ENCODE results near the gene LCE1F.
A peak's percentile ranks its signal among the peaks of the same experiment; 100 is the strongest.

Gene LCE1F, protein sequence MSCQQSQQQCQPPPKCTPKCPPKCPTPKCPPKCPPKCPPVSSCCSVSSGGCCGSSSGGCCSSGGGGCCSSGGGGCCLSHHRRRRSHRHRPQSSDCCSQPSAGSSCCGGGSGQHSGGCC

DNA sequence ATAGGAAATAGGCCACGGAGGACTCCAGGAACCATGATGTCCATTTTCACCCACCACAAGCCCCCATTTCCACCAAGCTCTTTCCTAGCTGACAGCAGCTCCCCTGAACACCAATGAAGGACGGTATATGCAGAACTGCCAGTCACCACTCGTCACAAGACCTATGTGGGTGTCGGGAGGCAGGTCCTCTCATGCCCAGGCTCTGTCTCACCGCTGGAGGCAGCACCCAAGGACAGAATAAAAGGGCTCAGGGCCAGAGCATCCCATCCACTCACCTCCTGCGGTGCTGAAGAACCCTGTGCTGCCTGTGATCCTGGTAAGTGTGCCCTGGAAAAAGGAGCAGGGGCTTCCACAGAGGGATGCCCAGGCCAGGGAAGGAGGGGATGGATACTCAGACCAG is at the start of gene LCE1F:
TSS of gene LCE1F (plus strand) at position 266 of the 400 bp plus-strand sequence. CDS start 1,232 bp downstream, outside the sequence.
- DNase-seq (ENCODE audit: low read depth): no peak

DNA sequence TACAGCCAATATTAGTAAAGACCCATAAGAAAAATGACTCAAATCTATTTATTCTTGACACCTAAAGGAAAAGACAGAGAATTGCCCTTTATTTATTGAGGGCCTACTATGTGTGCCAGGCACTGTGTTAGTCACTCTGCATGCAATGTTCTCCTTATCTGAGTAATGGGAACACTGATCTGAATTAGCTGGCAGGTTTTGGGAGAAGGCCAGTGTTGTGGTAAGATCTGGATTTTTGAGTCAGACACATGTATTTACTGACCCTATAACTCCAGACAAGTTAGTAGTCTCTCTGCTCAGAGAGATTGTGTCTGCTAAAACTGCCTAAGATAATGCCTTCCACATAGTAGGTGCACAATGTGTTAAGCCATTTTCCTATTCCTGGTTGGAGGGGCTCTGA is 49.7 kb upstream of the LCE1F start:
- no peak for DNase-seq (ENCODE audit: low read depth)

DNA sequence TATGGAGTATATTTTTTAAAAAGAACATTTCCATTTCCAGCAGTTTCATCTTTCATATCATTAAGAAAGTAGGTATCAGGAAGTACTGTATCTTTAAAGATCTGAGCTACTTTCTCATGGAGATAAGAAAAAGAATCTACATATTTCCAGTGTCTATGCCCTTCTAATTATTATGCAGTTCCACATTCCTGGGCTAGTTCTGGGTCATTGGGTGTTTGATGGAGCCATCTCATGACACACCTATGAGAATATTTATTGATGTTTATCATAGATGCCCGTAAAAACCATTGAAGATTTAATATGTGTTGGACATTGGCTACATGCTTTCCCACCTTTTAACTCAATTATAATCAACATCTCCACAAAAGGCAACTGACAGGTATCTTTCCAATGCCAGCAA is 46.0 kb upstream of the LCE1F start:
- no peak for DNase-seq (ENCODE audit: low read depth)

DNA sequence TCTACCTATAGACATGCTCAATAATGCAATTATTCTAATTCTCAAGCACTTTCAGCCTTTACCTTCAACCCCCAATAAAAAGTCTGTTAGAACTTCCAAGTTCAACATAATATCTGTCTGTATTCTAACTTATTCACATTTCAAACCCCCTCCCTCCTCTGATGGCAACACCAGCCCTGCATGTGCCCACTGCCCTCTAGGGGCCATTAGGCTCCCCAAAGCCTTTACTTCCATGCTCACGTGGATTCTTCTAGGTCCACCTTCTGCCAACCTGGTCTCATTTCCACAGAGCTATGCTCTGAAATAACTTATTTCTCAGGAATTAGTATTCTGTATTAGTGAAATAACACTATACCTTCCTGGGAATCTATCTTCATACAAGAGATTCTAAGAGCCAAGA is 39.3 kb upstream of the LCE1F start:
- no peak for DNase-seq (ENCODE audit: low read depth)

DNA sequence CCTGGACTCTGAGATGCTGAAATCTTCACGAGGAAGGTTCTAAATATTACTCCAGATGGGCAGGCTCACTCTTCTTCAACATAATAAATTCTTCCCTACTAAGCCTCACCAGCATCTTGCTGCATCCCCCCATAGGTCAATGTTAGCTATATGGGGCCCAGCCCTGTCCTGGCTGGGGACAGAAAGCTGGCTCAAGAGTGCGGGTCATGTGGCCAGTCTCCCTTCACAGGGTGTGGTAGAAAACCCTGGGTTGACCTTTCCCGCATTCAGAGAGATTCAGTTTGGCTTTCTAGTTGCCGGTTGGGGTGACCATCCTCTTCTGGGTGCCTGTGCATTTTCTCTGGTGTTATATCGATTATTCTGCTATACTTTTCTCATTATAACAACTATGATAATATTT is 36.9 kb upstream of the LCE1F start:
- no peak for DNase-seq (ENCODE audit: low read depth)

DNA sequence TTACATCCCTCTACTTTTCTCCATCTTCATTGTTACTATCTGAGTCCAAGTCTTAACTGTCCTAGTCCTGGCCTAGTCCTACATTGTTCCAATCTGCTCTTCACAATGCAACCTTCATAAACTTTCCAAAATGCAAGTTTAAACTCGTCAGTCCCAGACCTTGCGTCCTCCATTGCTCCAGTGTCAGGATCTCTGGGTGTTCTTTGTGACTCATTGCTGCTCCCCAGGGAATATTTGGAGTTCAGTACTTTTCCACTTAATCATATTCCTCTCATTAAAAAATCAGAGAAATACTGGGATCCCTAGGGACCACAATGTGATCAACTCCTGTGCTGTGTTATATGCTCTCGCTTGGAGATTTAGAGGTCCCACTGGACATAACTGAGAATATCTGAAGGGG is 35.1 kb upstream of the LCE1F start:
- no peak for DNase-seq (ENCODE audit: low read depth)

DNA sequence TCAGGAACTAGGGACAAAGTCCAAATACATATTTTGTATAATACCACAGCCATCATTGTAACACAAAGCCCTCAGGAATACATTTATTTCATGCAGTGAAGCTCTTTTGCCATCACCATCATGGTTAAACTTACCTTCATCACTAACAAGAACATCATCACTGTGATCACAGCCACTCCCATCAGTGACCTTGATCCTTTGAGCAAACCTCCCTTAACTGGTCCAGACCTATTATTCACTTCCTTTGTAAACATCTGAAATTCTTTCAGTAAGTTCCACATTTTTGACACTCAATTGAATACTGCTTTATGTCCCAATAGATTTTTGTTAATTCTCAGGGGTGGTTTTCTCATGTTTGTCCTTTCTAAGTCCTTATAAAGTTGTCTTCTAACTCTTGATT is 33.3 kb upstream of the LCE1F start:
- DNase-seq (ENCODE audit: low read depth): no peak

DNA sequence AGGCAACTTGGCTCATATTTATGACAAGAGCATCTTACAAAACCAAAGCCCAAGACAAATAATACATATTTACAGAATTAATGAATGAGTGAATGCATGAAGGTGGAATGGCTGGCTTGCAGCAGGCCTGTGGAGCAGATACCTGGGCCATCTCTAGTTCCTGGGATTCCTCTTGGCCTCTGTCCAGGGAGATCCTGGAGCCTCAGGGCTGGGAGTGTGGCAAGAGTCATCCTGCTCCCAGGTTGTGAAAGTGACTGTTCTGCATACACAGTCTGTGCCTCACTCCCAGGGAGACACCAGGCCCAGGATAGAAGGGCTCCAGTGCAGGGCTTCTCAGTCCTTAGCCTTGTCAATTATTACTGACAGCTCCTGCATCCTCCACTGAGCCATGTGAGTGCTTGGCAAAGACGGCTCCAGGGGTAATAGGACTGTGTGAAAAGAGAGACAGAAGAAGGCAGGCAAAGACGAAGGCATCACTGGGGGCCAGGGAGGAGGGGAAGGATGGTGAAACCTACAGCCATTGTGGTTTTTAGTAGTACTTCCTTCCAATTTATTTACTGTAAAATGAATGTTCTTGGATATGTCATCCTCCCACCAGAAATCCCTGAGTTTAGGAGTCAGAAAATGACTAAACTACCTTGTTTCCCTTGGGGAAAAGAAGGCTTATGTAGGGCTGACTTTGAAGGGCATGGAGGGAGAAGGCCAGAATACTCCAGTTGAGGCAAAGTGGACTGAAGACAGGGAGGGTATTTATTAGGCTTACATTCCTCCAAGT is 31.4 kb upstream of the LCE1F start:
- DNase-seq (ENCODE audit: low read depth): no peak

DNA sequence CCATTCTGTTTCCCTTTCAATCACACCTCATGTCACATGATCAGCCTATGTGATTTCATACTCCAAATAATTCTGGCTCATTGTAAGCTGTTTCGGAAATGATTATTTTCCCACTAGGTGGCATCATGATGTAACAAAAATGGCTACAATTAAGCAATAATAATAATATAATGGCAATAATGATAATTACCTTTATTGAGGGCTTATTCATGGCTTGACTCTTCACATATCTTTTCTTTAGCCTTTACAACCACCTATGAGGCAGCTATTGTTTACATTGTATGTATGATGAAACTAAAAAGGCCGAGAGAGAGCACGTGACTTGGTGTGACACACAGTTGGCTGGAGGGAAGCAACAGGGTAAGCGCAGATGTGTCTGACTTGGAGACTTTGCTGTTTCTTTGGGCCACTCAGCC is 29.6 kb upstream of the LCE1F start:
- peak; percentile 12 for DNase-seq (ENCODE audit: low read depth)

DNA sequence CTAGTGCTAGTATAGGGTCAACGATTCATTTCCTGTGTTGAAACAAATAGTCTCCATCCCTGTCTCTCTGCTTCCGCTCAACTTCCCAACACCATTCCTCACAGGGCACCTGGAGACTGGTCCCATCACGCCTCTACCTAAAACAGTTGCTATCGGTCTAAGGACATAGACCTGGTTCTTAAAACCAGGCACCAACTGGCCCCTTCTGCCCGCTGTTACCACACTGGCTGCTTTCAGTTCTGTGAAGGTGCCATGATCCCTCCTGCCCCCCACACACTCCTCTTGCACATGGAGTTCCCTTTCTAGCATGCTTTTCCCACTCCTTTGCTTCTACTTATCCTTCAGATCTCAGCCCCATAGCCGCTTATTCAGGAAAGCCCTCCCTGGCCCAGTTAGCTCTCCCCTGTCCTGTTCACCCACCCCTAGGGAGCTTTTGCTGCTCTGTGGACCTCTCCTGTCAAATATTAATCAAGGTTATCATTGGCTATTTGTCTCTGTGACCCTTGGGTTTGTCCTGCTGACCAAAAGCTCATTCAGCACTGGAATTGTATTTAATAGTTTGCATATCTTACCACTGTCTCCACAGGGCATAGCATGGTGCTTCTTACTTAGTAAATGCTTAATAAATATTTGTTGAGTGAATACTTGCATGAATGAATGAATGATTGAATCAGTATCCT is 29.0 kb upstream of the LCE1F start:
- no peak for DNase-seq (ENCODE audit: low read depth)

DNA sequence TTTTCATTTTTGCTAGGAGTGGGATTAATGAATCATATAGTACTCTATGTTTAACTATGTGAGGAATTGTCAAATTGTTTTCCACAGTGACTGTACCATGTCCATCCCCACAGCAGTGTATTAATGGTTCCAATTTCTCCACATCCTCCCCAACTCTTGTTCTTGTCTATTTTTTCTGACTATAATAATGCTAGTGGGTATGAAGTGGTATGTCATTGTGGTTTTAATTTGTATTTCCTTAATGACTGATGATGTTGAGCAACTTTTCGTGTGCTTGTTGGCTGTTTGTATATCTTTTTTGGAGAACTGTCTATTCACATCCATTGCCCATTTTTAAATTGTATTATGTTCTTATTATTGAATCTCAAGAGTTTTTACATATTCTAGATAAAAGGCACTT is 27.1 kb upstream of the LCE1F start:
- DNase-seq (ENCODE audit: low read depth): no peak

DNA sequence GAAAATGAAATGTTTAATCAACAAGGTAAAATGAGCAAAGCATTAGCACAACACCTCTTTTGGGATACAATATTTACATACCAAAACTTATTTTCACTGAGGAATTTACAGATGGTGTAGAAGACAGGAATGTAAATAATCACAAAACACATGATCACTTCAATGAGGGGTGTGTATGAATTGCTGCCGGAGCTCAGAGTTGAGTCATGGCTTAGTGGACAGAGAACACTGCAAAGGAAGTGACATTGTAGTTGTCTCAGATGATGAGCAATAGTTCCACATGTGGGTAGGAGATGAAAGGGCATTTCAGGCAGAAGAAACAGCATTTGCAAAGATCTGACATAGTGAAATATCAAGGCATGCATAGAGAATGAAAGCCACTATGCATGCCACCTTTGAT is 22.7 kb upstream of the LCE1F start:
- peak; percentile 56 for DNase-seq (ENCODE audit: low read depth)

DNA sequence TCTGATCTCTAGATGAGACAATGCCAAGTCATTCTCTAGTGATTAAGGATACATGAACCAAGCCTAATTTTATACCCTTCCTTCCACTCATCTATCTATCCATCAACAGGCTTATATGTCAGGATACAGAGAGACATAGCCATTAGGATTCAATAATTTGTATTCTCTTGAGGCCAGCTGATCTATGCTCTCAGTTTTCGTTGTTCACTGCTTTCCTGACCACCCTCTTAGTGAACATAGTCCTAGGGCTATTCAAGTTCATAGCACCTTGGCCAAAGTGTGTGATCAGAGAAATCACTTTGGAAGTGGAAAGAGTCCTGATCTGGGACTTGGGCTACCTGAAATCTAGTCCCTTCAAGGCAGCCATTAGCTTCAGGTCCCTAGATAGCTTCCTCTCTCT is 21.4 kb upstream of the LCE1F start:
- DNase-seq (ENCODE audit: low read depth): no peak

DNA sequence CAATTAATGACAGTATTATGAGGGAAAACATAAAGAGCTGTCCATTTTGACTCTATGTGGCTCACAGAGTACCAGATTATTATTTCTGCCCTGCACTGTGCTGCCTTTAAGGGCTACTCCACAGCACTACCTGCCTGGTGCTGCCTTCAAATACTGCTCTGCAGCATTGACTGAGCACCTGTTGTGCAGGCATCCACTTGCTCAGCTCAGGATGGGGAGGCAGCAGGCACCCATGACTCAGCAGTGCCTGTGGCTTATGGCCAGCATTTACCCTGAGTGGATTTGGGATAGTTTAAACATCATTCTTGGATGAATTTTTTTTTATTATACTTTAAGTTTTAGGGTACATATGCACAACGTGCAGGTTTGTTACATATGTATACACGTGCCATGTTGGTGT is 18.1 kb upstream of the LCE1F start:
- no peak for DNase-seq (ENCODE audit: low read depth)

DNA sequence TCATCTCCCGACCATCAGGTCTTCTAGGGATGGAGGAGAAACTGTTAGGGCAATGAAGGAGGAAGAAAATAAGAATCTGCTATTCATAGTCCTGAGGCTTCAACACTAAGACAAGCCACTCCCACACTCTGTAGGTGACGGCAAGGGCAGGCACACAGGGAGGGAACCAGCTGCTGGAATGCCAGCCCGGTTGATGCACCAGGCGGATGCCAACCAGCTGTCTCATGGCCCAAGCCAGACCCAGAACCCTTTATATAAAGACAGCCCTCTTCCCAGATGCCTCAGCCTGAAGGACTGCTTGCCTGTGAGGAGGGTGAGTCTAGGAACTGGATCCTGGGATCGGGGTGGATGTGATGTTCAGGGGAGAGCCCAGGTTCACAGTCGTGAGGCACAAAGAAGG is 17.2 kb upstream of the LCE1F start, which contains the start of gene KPRP:
TSS of gene KPRP (plus strand) at position 279 of the 400 bp plus-strand sequence. CDS start 1,564 bp downstream, outside the sequence.
- no peak for DNase-seq (ENCODE audit: low read depth)

DNA sequence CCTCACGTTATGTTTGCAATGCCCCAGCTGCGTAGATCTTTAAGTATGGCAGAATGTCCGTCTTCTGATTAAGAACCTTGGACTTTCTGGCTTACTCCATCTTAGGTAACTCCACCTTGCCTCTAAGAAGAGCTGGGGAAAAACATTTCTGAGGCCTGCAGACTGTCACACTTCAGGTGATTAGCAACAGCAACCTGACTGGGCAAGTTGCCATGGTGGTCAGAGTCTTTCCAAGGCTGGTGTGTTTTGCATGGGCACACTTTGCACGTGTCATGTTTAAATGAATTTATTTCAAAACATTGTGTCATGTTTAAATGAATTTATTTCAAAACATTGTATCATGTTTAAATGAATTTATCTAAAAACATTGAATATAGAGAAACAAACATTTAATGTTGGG is 16.3 kb upstream of the LCE1F start:
- DNase-seq (ENCODE audit: low read depth): no peak

DNA sequence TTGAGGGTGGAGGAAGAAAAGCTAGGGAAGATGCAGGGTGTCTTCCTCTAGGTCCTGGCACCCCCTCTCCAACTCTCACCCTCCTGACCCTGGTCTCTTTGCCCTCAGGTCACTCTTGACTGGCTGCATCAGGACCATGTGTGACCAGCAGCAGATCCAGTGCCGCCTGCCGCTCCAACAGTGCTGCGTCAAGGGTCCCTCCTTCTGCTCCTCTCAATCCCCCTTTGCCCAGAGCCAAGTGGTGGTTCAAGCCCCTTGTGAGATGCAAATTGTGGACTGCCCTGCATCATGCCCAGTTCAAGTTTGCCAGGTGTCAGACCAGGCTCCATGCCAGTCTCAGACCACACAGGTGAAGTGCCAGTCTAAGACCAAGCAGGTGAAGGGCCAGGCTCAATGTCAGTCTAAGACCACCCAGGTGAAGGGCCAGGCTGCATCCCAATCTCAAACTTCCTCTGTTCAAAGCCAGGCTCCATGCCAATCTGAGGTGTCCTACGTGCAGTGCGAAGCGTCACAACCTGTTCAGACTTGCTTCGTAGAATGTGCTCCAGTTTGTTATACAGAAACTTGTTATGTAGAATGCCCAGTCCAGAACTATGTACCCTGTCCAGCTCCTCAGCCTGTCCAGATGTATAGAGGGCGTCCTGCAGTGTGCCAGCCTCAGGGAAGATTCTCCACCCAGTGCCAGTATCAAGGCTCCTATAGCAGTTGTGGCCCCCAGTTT is 15.3 kb upstream of the LCE1F start:
- no peak for DNase-seq (ENCODE audit: low read depth)

DNA sequence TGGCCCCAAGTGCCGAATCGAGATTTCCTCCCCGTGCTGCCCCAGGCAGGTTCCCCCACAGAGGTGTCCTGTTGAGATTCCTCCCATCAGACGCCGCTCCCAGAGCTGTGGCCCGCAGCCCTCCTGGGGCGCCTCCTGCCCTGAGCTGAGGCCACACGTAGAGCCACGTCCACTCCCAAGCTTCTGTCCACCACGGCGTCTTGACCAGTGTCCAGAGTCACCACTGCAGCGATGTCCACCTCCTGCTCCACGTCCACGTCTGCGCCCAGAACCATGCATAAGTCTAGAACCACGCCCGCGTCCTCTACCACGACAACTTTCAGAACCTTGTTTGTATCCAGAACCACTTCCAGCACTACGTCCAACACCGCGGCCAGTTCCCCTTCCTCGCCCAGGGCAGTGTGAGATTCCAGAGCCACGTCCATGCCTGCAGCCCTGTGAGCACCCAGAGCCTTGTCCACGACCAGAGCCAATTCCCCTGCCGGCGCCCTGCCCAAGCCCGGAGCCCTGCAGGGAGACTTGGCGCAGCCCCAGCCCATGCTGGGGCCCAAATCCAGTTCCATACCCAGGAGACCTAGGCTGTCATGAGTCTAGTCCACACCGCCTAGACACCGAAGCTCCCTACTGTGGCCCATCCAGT is 14.3 kb upstream of the LCE1F start:
- no peak for DNase-seq (ENCODE audit: low read depth)

DNA sequence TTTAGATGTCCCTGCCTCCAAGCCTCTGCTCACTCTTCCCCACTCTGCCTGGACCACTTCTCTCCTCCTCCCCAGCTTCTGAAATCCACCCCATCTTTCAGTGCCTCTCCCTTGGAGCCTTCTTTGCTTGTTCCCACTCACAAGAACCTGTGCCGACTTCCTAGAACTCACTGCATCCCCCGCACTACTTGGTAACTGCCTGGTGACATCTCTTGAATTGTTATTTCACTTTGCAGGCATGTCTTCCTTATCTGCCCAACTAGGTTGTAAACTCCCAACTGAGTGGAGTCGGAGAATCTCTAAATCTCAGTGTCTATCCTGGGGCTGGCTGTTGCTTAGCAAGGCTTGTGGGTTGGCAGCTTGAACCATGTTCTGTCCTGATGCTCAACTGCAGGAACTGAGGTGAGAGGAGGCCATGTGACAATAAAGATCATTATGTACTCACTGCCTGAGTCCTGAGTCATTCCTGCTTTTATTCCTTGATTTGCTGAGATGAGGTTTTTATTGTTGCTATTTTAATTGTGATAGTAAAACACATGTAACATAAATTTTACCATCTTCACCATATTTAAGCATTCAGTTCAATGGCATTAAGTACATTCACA is 13.2 kb upstream of the LCE1F start:
- DNase-seq (ENCODE audit: low read depth): no peak

DNA sequence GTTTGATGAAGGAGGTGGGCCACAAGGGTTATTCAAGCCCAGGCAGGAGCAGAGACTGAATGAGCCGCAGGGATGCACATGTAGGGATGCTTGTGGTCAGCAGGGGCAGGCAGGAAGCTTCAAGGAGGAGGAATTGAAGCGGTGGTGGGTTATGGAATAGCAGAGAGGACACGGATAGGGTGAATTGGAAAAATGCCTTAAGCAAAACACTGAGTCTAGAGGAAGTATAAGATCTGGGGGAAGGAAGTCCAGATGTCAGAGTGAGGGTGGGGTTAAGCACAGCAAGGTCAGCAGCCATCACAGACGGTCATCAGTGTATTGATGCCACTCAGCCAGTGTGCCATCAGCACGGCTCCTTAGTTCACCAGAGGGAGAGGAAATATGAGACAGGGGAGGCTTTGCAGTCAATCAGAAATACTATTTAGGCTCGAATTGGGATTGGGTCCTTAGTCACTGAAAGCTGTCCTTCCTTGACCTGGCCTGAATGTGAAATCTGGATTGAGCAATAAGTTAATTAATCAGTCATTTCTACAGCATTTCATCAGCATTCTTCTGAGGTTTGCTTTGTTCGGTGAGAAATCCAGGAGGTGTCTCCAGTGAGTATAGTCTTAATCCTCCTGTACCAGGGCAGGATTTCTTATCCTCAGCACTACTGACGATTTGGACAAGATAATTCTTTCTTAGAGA is 6.0 kb upstream of the LCE1F start:
- peak; percentile 68 for DNase-seq (ENCODE audit: low read depth)

DNA sequence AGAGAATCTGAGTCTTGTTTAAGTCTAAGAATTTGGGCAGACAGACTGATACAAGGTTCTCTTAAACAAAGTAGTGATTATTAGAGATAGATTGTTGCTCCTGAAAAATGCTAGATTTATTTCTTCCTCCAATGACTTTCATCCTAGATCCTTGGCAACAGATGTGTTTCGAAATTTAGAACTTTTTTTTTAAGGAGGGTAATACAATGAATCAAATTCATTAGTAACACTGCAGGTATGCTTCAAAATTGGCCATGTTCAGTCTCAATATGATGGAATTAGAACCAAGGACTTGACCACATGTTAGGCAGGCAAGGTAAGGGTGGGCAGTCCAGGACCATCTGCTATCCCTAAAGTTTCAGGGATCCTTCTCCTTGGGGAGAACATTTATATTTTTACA is 4.5 kb upstream of the LCE1F start:
- DNase-seq (ENCODE audit: low read depth): no peak

All from fibroblast of gingiva (primary cell).